ENCODE data around the gene CDK5R1.
"Not testable (repeated sequence)": the region's sequence is repeated elsewhere in the genome, so short reads cannot be mapped to it uniquely, and the experiment has no call there.

The CDK5R1 gene

GRCh38 chr17:32486701-32487472 is at the start of gene CDK5R1:
Gene CDK5R1 (plus strand): TSS chr17:32486993. CDS start chr17:32487621, 628 bp downstream.
- in situ Hi-C loops (cut with MboI; ENCODE audit: low sequenced_read_pairs) = no loop called here

- in situ Hi-C loops (cut with MboI; ENCODE audit: low sequenced_read_pairs) = no loop called here
These were observed 46.1 kb upstream of the CDK5R1 start for GRCh38 chr17:32440722-32441121.

- in situ Hi-C loops (cut with MboI; ENCODE audit: low sequenced_read_pairs) = no loop called here
These were observed 44.9 kb upstream of the CDK5R1 start for GRCh38 chr17:32441886-32442285.

GRCh38 chr17:32443827-32444300 is 42.9 kb upstream of the CDK5R1 start:
- in situ Hi-C loops (cut with MboI; ENCODE audit: low sequenced_read_pairs) = no loop called here

GRCh38 chr17:32444301-32445073 is 42.3 kb upstream of the CDK5R1 start, which contains the start of gene PSMD11:
Gene PSMD11 (plus strand): TSS chr17:32444510. CDS start chr17:32444524, 14 bp downstream.
- in situ Hi-C loops (cut with MboI; ENCODE audit: low sequenced_read_pairs) = no loop called here

GRCh38 chr17:32445074-32445415 is 41.7 kb upstream of the CDK5R1 start:
- in situ Hi-C loops (cut with MboI; ENCODE audit: low sequenced_read_pairs) = no loop called here

GRCh38 chr17:32445497-32445896 is 41.3 kb upstream of the CDK5R1 start:
- in situ Hi-C loops (cut with MboI; ENCODE audit: low sequenced_read_pairs) = no loop called here

- in situ Hi-C loops (cut with MboI; ENCODE audit: low sequenced_read_pairs) = no loop called here
These were observed 40.8 kb upstream of the CDK5R1 start for GRCh38 chr17:32445971-32446370.

GRCh38 chr17:32446949-32447348 is 39.8 kb upstream of the CDK5R1 start:
- in situ Hi-C loops (cut with MboI; ENCODE audit: low sequenced_read_pairs) = no loop called here

- in situ Hi-C loops (cut with MboI; ENCODE audit: low sequenced_read_pairs) = no loop called here
These were observed 36.8 kb upstream of the CDK5R1 start for GRCh38 chr17:32449963-32450362.

GRCh38 chr17:32450379-32450778 is 36.4 kb upstream of the CDK5R1 start:
- in situ Hi-C loops (cut with MboI; ENCODE audit: low sequenced_read_pairs) = not testable (repeated sequence)

- in situ Hi-C loops (cut with MboI; ENCODE audit: low sequenced_read_pairs) = no loop called here
These were observed 34.9 kb upstream of the CDK5R1 start for GRCh38 chr17:32451879-32452278.

GRCh38 chr17:32452281-32452680 is 34.5 kb upstream of the CDK5R1 start:
- in situ Hi-C loops (cut with MboI; ENCODE audit: low sequenced_read_pairs) = no loop called here

- in situ Hi-C loops (cut with MboI; ENCODE audit: low sequenced_read_pairs) = no loop called here
These were observed 33.4 kb upstream of the CDK5R1 start for GRCh38 chr17:32453370-32453769.

- in situ Hi-C loops (cut with MboI; ENCODE audit: low sequenced_read_pairs) = no loop called here
These were observed 28.4 kb upstream of the CDK5R1 start for GRCh38 chr17:32458371-32458770.

- in situ Hi-C loops (cut with MboI; ENCODE audit: low sequenced_read_pairs) = loop anchor here (10.0 kb wide), 1 partner anchor 295 kb away; no protein-coding TSS in a partner anchor
These were observed 26.7 kb upstream of the CDK5R1 start for GRCh38 chr17:32460054-32460453.

GRCh38 chr17:32461498-32461852 is 25.3 kb upstream of the CDK5R1 start:
- in situ Hi-C loops (cut with MboI; ENCODE audit: low sequenced_read_pairs) = loop anchor here (10.0 kb wide), 1 partner anchor 293 kb away; no protein-coding TSS in a partner anchor

GRCh38 chr17:32461853-32462617 is 24.8 kb upstream of the CDK5R1 start:
- in situ Hi-C loops (cut with MboI; ENCODE audit: low sequenced_read_pairs) = loop anchor here (10.0 kb wide), 1 partner anchor 293 kb away; no protein-coding TSS in a partner anchor

GRCh38 chr17:32463304-32463703 is 23.5 kb upstream of the CDK5R1 start:
- in situ Hi-C loops (cut with MboI; ENCODE audit: low sequenced_read_pairs) = loop anchor here (10.0 kb wide), 1 partner anchor 291 kb away; no protein-coding TSS in a partner anchor

GRCh38 chr17:32464374-32464773 is 22.4 kb upstream of the CDK5R1 start:
- in situ Hi-C loops (cut with MboI; ENCODE audit: low sequenced_read_pairs) = loop anchor here (10.0 kb wide), 1 partner anchor 290 kb away; no protein-coding TSS in a partner anchor

- in situ Hi-C loops (cut with MboI; ENCODE audit: low sequenced_read_pairs) = loop anchor here (10.0 kb wide), 1 partner anchor 287 kb away; no protein-coding TSS in a partner anchor
These were observed 18.8 kb upstream of the CDK5R1 start for GRCh38 chr17:32467949-32468348.

Measured in HL-60/S4 treated with retinoic acid at 250 ng/mL for 4 days and 3 days (cell line).